GM21717 (cell line): ENCODE measurements around the gene LMF1.

ENCODE experiments used
- ATAC-seq: cut with Tn5 transposase; IDR thresholded peaks from one replicate; pipeline ENCODE4 v1.9.1; 2021; ENCODE audit warnings: mild to moderate bottlenecking, moderate library complexity; ENCODE audit not compliant: unreplicated experiment

Gene LMF1

GRCh38 chr16:931626-932500 is 38.9 kb downstream of the LMF1 start:
- no peak for ATAC-seq

DNA sequence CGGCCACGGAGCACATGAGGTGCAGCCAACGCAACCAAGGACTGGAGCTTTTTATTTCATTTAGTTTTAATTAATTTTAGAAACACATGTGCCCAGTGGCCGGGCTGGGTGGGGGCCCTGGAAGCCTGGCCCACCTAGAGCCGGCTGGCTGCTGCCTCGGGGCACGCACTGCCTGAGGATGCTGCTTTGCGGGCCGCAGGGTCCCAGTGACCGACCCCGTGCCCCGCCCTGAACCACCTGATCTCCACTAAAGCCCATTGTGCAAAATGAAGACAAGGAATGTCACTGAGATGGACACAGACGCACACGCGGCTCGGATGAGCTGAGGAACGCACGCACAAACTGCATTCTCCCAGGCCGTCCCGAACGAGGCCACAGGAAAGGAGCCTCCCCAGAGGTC is 39.6 kb downstream of the LMF1 start:
- no peak for ATAC-seq

GRCh38 chr16:930511-930910 is 40.3 kb downstream of the LMF1 start:
- ATAC-seq: no peak

- no peak for ATAC-seq
These were observed 40.7 kb downstream of the LMF1 start for GRCh38 chr16:930076-930475.

DNA sequence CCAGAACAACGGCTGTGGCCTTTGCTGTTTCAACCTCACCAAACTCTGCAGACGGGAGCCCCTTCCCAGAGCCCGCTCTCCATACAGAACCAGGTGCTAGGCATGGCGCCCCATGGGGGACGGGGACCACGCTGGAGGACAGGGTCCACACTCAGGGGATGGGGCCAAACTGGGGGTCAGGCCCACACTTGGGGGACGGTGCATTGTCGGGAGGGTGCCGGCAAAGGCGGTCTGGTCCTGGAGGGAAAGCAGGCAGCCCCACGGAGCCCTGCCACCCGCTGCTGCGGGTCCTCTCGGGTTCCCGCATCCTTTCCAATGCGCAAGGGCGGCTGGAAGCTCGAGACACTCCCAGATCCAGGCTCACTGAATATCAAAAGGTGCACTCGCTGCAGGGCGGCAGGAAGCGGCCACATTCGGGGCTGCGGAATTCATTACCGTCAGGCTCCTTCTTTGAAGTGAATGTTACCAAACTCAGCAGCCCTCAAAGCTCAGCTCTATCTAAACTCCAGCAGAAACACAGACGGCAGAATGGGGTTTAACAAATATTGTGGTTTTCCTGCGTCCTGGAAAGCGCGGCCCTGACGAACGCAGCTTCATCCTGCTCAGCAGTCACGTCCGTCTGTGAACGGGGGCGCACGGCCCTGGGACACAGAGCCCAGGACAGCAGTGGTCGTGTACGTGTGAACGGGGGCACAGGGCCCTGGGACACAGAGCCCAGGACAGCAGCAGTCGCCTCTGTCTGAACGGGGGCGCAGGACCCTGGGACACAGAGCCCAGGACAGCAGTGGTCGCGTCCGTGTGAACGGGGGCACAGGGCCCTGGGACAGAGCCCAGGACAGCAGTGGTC is 41.3 kb downstream of the LMF1 start:
- ATAC-seq: no peak

GRCh38 chr16:928526-928925 is 42.3 kb downstream of the LMF1 start:
- ATAC-seq: no peak

- ATAC-seq: no peak
These were observed 42.9 kb downstream of the LMF1 start for GRCh38 chr16:927931-928330.

GRCh38 chr16:927406-927805 is 43.4 kb downstream of the LMF1 start:
- no peak for ATAC-seq

DNA sequence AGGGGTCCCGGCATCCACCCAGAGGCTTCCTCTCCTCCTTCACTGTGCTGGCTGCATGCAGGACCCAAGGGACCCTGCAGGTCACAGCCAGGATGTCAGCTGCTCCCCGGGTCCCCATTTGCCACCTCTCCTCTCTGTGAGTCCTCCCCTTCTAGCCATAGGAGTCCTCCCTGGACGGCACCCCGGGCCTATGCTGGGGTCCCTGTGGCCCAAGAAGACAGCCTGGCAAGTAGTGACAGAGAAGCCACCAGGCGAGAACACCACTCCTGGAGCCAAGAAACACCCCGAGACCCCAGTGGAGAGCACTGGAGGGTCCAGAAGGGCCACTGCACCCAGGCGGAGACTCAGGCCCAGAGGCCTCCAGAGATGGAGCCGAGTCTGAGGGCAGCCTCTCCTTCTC is 44.1 kb downstream of the LMF1 start:
- no peak for ATAC-seq

DNA sequence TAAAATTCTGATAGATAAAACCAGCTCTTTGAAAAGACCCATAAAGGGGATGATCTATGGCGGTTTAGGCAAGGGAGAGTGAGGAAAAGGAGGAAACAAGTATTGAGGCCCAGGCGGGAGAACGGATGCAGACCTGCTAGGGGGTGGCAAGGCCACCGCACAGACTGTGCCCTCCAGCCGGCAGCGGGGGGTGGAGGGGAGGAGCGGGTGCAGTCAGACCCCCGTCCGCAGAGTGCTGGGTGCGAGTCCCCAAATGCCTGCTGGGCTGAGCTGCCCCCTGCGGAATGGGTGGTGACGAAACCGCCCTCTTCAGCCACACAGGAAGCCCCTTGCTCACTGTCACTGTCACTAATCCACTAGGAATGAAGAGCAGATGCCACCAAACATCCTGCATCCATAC is 46.0 kb downstream of the LMF1 start:
- ATAC-seq: no peak

DNA sequence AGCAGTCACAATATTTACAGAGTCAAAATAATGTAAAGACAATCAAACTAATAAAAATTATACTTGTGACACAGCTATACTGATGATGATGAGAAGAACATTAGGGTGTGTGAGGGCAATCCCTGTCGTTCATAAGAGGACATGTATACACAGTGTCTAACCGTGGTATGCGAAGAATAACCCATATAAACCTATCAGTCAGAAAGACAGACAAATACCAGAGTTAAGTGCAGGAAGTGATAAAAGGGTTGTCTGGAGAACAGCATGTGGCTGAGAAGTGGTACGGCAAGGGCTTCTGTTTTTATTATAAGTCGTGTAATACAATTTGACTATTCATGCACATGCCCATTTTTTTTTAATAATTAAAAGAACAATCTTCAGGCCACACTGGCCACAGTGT is 46.7 kb downstream of the LMF1 start:
- no peak for ATAC-seq

DNA sequence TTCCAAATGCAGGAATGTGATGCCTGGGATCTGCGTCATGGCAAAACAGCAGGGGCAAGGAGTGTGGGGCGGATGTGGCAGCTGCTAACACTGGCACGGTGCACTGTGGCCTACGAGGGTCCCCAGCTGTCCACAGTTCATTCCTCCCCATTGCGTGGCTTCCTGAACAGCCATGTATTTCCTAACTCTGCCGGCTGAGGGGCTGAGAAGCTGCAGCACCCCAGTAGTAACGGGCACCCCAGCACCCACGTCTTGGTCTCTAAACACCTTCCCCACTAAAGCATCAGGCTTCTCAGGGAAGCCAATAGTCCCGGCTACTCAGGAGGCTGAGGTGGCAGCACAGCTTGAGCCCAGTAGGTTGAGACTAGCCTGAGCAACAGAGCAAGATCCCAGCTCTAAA is 47.6 kb downstream of the LMF1 start:
- ATAC-seq: no peak

DNA sequence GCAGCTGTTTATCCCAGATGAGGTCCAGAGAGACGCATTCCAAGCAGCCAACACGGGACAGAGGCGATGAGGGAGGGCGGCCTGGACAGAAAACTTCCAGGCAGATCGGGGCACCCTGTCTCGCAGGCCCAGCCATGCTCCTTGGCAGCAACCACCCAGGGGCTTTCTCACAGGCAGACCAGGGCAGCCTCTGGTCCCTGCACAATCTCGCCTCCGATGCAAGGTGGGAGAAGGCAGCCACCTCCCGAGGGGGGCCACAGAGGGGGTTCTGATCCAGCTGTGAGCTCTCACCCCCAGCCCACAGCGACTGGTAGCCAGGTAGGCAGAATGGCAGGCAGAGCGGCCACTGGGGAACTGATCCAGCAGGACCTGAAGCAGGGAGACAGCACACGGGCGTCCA is 48.7 kb downstream of the LMF1 start:
- ATAC-seq: no peak

GRCh38 chr16:921321-921905 is 49.4 kb downstream of the LMF1 start:
- ATAC-seq: no peak

DNA sequence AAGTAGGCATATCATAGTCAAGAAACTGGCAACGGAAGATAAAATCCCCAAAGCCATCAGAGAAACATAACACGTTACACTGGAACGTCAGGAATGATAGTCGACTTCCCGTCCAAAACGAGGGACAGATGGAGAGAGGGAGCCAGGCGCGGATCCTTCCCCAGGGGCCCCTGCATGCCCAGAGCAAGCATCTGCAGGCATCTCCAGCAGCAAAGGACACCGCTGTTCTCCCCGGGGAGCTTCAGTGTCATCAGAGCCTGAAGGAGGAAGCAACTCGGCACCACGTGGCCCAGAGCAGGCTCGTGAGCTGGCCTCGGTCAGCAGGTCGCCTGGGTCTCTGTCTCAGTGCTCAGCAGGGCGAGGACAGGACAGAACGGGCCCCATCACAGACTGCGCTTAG is 50.1 kb downstream of the LMF1 start:
- ATAC-seq: no peak

- ATAC-seq: no peak
These were observed 50.6 kb downstream of the LMF1 start for GRCh38 chr16:920051-920681.

DNA sequence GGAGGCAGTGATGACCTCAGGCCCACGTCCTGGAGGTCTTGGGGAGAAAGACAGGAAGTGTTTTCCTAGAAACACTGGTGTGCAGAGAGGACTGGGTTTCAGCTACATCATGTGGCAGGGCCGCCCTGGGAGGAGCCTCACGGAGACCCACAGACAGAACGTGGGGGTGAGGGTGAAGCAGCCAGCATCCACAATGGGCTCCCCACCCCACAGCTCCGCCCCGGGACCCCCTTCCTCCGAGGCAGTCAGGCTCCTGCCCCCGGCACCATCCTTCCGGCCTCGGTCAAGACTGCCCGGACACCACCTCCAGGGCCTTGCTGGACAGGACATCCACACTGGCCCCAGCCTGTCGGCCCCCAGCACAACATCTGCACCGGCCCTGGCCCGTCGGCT is 51.1 kb downstream of the LMF1 start:
- no peak for ATAC-seq

DNA sequence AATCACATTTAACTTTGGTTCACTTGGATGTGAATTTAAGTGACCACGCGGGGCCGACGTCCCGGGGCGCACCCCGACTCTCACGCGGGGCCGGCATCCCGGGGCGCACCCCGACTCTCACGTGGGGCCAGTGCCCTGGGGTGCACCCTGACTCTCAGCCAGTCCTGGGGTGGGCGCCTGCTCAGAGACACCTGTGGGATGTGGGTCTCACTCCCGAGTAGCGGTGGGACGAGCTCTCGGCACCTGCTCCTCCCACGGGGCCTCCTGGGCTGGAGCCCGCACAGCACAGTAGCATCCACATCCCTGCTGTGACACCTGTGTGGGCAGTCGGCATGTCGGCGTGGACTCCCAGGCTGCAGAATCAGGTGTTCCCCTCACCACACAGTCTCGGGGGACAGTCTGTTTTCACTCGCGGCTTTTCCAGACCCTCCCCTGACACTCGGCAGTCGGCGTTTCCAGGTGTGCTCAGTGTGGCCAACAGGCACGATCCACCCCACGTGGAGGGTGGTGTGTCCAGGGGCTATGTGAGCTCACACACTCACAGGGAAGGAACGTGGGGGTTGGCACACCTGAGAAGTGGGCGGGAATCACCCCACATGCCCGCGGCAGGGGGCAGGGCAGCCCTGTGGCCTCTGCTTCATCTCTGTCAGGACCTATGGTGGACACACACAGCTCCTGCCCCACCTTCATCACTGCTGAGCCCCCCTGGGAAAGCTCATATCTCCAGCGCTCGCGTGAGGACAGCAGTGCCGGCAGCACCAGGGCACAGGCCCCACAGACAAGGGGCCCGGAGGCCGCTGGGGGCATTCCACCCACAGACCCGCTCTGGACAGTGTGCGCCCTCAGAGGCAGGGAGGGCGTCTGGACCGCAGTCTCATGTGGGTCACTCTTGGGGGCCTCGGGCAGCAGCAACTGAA is 51.8 kb downstream of the LMF1 start:
- ATAC-seq: no peak

- ATAC-seq: no peak
These were observed 52.7 kb downstream of the LMF1 start for GRCh38 chr16:918068-918467.

DNA sequence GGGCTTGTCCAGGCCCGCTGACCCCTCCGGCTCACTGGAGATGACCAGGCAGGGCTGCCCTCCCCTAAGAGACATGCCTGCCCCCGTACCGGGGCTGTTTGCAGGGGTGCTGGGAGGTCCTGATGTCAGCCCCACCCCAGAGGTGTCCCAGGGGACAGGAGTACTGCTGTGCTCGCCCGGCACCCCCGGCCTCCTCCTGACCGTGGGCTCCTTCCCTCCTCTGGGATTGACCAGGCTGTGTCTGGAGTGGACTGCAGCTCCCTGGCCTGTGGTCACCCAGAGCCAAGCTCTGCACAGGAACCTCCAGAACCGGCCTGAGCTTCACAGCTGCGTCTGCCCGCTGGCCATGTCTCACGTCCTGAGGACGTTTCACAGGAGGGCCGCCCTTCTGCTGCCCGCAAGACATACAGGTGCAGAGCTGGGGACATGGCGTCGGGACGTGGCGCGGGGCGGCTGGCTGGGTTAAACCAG is 53.2 kb downstream of the LMF1 start:
- ATAC-seq: no peak
